ENCODE data around the gene TRMO.
"Not testable (repeated sequence)": the region's sequence is repeated elsewhere in the genome, so short reads cannot be mapped to it uniquely, and the experiment has no call there.

TRMO gene

GRCh38 chr9:97921959-97922724, at the start of gene TRMO:
TRMO (minus strand) TSS chr9:97922500; CDS start chr9:97922493, 7 bp downstream.
- DNase-seq: peak; percentile 95 to 98

GRCh38 chr9:97970165-97970564, 47.9 kb upstream of the TRMO start:
- DNase-seq: no peak

- DNase-seq: no peak
Observed at GRCh38 chr9:97969014-97969413, 46.7 kb upstream of the TRMO start.

GRCh38 chr9:97966493-97966892, 44.2 kb upstream of the TRMO start:
- DNase-seq: no peak

- no peak for DNase-seq
Observed at GRCh38 chr9:97964901-97965300, 42.6 kb upstream of the TRMO start.

- no peak for DNase-seq
Observed at GRCh38 chr9:97963232-97963631, 40.9 kb upstream of the TRMO start.

GRCh38 chr9:97962575-97962974, 40.3 kb upstream of the TRMO start:
- no peak for DNase-seq

- DNase-seq: no peak
Observed at GRCh38 chr9:97962136-97962535, 39.8 kb upstream of the TRMO start.

- DNase-seq: no peak
Observed at GRCh38 chr9:97961361-97961760, 39.1 kb upstream of the TRMO start.

GRCh38 chr9:97960678-97961328, 38.5 kb upstream of the TRMO start:
- DNase-seq: not testable (repeated sequence)

- DNase-seq: no peak
Observed at GRCh38 chr9:97959585-97959984, 37.3 kb upstream of the TRMO start.

GRCh38 chr9:97958812-97959511, 36.7 kb upstream of the TRMO start:
- DNase-seq: no peak

- DNase-seq: peak in 1 of 2 donors; percentile 3
Observed at GRCh38 chr9:97956331-97956730, 34.0 kb upstream of the TRMO start.

GRCh38 chr9:97954550-97954989, 32.3 kb upstream of the TRMO start:
- DNase-seq: peak; percentile 3 to 16

GRCh38 chr9:97950873-97951272, 28.6 kb upstream of the TRMO start:
- DNase-seq: not testable (repeated sequence)

- not testable (repeated sequence) for DNase-seq
Observed at GRCh38 chr9:97947094-97947493, 24.8 kb upstream of the TRMO start.

- DNase-seq: not testable (repeated sequence)
Observed at GRCh38 chr9:97945470-97945869, 23.2 kb upstream of the TRMO start.

GRCh38 chr9:97944612-97945011, 22.3 kb upstream of the TRMO start:
- DNase-seq: no peak

GRCh38 chr9:97943308-97943855, 21.1 kb upstream of the TRMO start:
- DNase-seq: no peak

GRCh38 chr9:97941323-97941722, 19.0 kb upstream of the TRMO start:
- no peak for DNase-seq

- no peak for DNase-seq
Observed at GRCh38 chr9:97940741-97941140, 18.4 kb upstream of the TRMO start.

GRCh38 chr9:97940233-97940632, 17.9 kb upstream of the TRMO start:
- no peak for DNase-seq

GRCh38 chr9:97938081-97938644, 15.9 kb upstream of the TRMO start, which contains the start of gene HEMGN:
HEMGN (minus strand) TSS chr9:97938172; CDS start chr9:97938136, 36 bp downstream.
- no peak for DNase-seq
